ENCODE data around the gene MDK.
"Not testable (repeated sequence)": the region's sequence is repeated elsewhere in the genome, so short reads cannot be mapped to it uniquely, and the experiment has no call there.

The MDK gene

GRCh38 chr11:46369458-46370152, 11.9 kb upstream of the MDK start:
- DNase-seq, result no peak

DNA sequence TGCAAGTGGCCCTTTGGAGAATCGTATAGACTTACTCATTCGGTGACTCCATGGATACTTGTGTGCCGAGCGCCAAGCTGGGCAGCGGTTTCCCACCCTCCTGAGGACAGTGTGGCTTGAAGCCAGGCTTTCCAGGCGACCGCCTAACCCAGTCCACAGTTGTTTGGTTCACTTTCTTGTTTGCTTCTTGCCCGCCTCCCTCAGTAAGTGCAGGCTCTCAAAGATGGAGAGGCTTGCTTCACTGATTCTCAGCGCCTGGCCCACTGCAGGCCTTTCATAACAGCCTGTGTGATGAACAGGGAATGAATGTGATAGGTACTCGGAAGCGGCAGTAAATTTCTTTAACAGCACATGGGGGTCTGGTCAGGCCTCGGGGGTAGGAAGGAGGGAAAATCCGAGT, 11.2 kb upstream of the MDK start:
- DNase-seq, result no peak

DNA sequence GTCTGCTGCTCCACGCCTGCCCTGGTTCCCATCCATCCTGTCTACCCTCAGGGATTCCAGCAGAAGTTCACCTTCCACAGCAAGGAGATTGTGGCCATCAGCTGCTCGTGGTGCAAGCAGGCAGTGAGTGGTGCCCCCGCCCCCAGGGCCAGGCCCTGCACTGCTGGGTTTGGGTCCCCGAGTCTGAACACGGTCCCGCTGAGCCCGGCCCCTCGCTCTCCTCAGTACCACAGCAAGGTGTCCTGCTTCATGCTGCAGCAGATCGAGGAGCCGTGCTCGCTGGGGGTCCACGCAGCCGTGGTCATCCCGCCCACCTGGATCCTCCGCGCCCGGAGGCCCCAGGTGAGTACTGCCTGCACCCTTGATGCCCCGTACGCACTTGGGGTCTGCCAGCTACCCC, 10.2 kb upstream of the MDK start:
- not testable (repeated sequence) for DNase-seq

GRCh38 chr11:46372086-46372485, 9.4 kb upstream of the MDK start:
- DNase-seq, result no peak

DNA sequence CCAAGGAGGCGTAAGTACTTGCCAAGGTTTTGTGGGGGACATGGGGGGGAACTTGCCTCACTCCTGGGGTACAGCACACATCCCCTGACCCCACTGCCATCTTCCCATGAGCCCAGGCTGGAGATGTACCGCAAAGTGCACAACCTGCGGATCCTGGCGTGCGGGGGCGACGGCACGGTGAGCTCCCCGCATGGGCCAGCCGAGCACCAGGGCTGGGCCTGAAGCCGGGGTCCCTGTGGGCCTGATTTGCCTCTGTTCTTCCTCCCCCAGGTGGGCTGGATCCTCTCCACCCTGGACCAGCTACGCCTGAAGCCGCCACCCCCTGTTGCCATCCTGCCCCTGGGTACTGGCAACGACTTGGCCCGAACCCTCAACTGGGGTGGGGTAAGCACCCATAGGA, 9.0 kb upstream of the MDK start:
- DNase-seq, result not testable (repeated sequence)

- DNase-seq, result peak in 1 of 14 donors; percentile 24
Measured at GRCh38 chr11:46373787-46374740, 7.4 kb upstream of the MDK start.

- no peak for DNase-seq
Measured at GRCh38 chr11:46374815-46375214, 6.7 kb upstream of the MDK start.

DNA sequence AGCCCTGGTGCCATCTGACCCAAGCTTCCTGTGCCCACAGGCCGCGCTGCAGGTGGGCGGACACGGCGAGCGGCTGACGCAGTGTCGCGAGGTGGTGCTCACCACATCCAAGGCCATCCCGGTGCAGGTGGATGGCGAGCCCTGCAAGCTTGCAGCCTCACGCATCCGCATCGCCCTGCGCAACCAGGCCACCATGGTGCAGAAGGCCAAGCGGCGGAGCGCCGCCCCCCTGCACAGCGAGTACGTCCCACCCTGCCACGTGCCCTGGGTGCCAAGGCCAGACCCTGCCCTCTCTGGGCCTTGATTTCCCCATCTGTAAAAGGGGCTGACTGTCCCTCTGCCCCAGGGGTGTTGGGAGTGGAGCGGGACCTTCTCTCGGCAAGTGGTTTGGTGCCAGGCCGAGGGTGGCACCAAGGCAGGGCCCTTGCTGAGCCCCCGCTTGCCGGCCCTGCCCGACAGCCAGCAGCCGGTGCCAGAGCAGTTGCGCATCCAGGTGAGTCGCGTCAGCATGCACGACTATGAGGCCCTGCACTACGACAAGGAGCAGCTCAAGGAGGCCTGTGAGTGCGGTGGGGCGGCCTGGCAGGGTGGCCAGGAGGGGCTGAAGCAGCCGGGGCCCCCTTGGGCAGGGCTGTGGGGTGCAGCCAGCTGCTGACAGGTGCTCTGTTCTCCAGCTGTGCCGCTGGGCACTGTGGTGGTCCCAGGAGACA, 5.9 kb upstream of the MDK start:
- DNase-seq, result no peak

DNA sequence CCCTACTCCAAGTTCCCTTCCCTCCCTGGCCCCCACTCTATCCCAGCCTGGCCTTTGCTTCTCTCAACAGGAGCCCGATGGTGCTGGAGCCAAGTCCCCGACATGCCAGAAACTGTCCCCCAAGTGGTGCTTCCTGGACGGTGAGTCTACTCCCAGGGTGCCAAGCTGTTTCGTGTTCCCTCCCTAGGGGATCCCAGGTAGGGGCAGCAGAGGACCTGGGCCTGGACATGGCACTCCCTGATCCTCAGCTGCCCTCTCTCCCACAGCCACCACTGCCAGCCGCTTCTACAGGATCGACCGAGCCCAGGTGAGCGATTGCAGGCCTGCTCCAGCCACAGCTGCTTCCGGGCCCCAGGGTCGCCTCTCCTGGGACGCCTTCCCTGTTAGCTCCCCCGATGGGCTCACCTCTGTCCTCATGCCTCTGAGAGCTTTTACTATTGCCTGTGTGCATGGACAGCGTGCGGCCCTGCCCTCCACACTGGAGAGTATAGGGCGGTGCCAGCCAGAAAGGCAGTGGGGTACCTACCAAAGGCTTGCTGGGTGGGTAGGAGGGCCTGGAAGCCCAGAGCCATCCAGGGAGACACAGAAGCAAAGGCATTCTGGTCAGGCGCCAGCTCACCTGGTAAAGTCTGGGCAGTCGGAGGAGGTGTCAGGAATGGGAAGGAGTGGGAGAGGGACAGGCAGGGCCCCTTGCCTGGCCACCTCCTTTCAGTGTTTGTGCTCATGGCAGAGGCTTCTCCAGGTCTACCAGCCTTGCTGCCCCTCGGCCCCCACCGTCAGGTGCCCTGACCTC, 5.0 kb upstream of the MDK start:
- DNase-seq, result no peak

- DNase-seq, result no peak
Measured at GRCh38 chr11:46377290-46377689, 4.2 kb upstream of the MDK start.

- DNase-seq, result no peak
Measured at GRCh38 chr11:46377831-46378230, 3.6 kb upstream of the MDK start.

GRCh38 chr11:46378296-46378695, 3.2 kb upstream of the MDK start:
- DNase-seq, result no peak

DNA sequence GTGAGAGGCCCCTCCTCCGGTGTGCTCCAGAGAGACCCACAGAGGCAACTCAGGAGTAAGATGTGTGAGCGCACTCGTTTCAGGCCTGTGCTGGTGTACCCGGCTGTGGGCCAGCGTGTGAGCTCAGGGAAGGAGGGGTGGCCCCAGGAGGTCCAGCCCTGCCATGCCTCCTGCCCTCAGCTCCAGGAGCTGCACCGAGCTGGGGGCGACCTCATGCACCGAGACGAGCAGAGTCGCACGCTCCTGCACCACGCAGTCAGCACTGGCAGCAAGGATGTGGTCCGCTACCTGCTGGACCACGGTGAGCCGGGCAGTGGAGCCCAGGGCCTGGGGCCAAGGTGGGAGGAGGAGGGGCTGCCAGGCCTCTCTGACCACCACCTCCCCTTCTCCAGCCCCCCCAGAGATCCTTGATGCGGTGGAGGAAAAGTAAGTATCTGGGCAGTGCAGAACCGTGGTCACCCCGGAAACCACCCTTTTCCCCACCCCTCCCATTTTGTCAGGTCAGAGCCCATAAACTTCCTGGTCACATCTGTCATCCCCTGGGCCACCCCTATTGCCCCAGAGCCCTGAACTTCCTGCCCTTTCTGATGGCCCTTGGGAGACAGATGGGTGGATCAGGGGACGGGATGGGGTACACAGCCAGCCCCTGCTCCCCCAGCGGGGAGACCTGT, 2.5 kb upstream of the MDK start:
- DNase-seq, result no peak

DNA sequence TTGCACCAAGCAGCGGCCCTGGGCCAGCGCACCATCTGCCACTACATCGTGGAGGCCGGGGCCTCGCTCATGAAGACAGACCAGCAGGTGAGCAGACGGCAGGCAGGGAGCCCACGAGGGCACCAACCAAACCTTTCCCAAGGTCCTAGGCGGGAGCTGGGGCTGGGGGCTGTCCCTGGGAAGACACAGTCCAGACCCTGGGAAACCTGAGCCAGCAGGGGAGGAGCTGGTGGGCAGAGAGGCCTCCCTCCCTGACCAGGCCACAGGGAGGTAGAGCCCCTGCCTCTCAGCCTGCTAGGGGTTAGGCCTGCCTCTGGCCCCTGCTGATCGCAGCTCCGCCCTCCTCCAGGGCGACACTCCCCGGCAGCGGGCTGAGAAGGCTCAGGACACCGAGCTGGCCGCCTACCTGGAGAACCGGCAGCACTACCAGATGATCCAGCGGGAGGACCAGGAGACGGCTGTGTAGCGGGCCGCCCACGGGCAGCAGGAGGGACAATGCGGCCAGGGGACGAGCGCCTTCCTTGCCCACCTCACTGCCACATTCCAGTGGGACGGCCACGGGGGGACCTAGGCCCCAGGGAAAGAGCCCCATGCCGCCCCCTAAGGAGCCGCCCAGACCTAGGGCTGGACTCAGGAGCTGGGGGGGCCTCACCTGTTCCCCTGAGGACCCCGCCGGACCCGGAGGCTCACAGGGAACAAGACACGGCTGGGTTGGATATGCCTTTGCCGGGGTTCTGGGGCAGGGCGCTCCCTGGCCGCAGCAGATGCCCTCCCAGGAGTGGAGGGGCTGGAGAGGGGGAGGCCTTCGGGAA, 1.8 kb upstream of the MDK start:
- not testable (repeated sequence) for DNase-seq

- DNase-seq, result peak in 4 of 14 donors; percentile 15 to 51 (median 17)
Measured at GRCh38 chr11:46380340-46381047, 975 bp upstream of the MDK start.

DNA sequence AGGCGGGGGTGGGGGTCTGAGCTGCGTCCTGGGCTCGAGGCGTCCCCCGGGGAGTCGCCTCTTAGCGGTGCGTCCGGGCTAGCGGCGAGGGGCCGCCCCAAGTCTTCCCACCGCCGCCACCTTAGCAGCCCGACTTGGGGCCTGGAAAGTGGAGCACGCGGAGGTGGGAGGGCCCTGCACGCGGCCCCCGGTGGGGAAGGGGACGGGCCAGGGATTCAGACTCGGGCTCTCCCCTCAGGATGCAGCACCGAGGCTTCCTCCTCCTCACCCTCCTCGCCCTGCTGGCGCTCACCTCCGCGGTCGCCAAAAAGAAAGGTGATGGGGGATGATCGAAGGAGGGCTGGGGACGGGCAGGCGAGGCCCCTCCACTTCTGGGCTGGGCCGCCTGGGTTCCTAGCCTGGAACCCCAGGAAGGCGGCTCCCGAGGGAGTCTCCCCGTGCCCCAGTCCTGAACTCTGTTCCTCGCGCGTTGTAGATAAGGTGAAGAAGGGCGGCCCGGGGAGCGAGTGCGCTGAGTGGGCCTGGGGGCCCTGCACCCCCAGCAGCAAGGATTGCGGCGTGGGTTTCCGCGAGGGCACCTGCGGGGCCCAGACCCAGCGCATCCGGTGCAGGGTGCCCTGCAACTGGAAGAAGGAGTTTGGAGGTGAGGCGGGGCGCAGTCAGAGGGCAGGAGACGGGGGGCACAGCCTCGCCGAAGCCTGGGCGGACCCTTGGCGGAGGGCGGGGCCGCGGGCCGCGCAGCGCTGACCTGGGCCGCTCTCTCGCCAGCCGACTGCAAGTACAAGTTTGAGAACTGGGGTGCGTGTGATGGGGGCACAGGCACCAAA, 563 bp downstream of the MDK start:
- no peak for DNase-seq

- peak in 2 of 14 donors; percentile 6 to 21 for DNase-seq
Measured at GRCh38 chr11:46382646-46383403, 1.4 kb downstream of the MDK start.

DNA sequence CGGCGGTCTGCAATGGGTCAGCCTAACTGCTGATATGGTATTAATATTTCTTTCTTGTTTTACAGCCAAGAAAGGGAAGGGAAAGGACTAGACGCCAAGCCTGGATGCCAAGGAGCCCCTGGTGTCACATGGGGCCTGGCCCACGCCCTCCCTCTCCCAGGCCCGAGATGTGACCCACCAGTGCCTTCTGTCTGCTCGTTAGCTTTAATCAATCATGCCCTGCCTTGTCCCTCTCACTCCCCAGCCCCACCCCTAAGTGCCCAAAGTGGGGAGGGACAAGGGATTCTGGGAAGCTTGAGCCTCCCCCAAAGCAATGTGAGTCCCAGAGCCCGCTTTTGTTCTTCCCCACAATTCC, 1.9 kb downstream of the MDK start:
- DNase-seq, result no peak
